Fibroblast of pulmonary artery (primary cell): ENCODE measurements around the gene ZCCHC8.
"Not testable (repeated sequence)": the region's sequence is repeated elsewhere in the genome, so short reads cannot be mapped to it uniquely, and the experiment has no call there.

Experiments used
- DNase-seq: peaks from one replicate; pipeline ENCODE4 v3.0.0-alpha.2; 2010; ENCODE audit warnings: low read depth
- H3K4me3 ChIP-seq: replicated peaks from 2 replicates; pipeline ENCODE4 v1.5.1; 2011; ENCODE audit warnings: low read depth, mild to moderate bottlenecking, control low read depth, low read length, moderate library complexity
- CTCF ChIP-seq: IDR thresholded peaks from 2 replicates; pipeline ENCODE4 v1.5.1; 2011; ENCODE audit warnings: mild to moderate bottlenecking, control low read depth, low read length, inconsistent platforms; ENCODE audit errors: missing control alignments

ZCCHC8 gene

DNA sequence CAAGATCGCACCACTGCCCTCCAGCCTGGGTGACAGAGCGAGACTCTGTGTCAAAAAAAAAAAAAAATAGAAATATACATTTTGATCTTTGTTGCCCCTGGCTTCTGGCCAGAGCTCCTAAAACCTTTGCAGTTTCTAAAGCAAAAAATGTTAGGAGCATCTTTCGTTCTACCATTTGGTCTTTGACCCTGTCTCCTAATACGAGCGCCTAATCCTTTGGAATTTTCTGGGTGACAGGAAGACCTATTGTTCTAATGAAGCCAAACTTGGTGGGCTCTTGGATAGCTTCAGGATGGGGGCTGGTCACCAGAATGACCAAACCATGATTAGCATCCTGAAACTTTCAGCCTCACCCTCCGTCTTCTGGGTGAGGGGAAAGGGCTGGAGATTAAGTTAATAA is 46.0 kb downstream of the ZCCHC8 start:
- no peak for TF ChIP-seq CTCF
- no peak overlapping the region for H3K4me3 ChIP-seq
- no peak for DNase-seq

DNA sequence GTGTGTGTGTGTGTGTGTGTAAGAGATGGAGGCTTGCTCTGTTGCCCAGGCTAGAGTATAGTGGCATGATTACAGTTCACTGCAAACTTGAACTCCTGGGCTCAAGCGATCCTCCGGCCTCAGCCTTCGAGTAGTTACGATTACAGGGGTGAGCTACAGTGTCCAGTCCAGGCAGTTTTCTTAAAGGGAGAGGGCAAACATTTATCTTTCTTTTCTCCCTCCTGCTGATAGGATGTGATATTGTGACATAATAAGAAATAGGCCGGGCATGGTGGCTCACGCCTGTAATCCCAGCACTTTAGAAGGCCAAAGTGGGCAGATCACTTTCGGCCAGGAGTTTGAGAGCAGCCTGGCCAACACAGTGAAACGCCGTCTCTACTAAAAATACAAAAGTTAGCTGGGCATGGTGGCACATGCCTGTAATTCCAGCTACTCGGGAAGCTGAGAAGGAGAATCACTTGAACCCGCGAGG is 46.4 kb downstream of the ZCCHC8 start:
- DNase-seq: no peak
- H3K4me3 ChIP-seq: no peak overlapping the region
- no peak for TF ChIP-seq CTCF

DNA sequence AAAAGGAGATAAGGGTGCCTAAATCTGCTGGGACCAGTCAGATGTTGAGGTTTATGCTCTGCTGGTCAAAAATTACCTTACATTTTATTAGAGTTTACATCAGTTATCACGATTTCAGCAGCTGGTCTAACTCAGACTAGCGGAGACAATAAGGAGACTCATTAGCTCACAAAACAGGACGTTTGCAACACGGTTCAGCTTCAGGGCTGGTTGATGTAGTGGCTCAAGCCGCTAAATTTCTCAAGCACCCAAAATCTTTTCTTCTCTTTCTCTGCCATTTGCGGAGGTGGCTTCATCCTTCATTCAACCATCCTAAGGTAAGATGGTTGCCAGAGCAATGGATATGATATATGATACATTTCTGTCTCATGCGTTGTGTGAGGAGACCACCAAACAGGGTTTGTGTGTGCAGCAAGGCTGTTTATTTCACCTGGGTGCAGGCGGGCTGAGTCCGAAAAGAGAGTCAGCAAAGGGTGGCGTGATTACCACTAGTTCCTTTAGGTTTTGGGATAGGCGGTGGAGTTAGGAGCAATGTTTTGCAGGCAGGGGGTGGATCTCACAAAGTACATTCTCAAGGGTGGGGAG is 47.9 kb downstream of the ZCCHC8 start:
- no peak for DNase-seq
- no peak overlapping the region for H3K4me3 ChIP-seq
- TF ChIP-seq CTCF: no peak

DNA sequence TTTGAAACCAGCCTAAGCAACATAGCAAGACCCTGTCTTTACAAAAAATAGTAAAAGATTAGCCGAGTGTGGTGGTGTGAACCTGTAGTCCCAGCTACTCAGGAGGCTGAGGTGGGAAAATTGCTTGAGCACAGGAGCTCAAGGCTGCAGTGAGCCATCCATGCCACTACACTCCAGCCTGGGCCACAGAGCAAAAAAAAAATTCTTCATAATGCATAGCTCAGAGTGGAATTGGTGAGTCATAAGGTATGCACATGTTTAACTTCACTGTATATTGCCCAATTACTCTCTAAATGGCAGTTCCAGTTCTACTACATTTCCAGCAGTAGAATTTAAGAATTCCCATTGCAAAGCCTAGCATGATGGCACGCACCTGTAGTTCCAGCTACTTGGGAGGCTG is 51.4 kb downstream of the ZCCHC8 start:
- DNase-seq: peak; percentile 95

GRCh38 chr12:122447825-122448224 is 52.9 kb downstream of the ZCCHC8 start:
- H3K4me3 ChIP-seq, DNase-seq: not testable (repeated sequence)

More for the DNA sequence above, 51.4 kb downstream of the ZCCHC8 start:
- no peak overlapping the region for H3K4me3 ChIP-seq
- peak; percentile 14 for TF ChIP-seq CTCF

DNA sequence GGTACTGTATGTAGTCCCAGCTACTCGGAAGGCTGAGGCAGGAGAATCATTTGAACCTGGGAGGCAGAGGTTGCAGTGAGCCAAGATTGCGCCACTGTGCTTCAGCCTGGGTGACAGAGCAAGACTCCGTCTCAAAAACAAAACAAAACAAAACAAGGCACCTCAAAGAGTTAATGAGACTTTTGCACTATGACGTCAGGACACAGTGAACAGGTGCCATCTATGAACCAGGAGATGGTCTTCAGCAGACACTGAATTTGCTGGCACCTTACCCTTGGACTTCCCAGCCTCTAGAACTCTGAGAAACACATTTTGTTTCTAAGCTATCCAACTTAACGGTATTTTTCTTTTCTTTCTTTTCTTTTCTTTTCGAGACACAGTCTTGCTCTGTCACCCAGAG is 54.3 kb downstream of the ZCCHC8 start:
- not testable (repeated sequence) for DNase-seq, H3K4me3 ChIP-seq

GRCh38 chr12:122444071-122444470 is 56.7 kb downstream of the ZCCHC8 start:
- DNase-seq, H3K4me3 ChIP-seq: not testable (repeated sequence)

DNA sequence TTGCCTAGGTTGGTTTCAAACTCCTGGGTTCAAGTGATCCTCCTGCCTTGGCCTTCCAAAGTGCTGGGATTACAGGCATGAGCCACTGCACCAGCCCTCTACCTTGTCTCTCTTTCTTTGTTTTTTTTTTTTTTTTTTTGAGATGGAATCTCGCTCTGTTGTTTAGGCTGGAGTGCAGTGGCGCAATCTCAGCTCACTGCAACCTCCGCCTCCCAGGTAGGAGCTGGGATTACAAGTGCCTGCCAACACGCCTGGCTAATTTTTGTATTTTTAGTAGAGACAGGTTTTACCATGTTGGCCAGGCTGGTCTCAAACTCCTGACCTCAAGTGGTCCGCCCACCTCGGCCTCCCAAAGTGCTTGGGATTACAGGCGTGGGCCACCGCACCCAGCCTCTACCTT is 61.9 kb downstream of the ZCCHC8 start:
- DNase-seq, H3K4me3 ChIP-seq: not testable (repeated sequence)

- no peak for TF ChIP-seq CTCF
- peak; percentile 83 for DNase-seq
- no peak overlapping the region for H3K4me3 ChIP-seq
Measured at GRCh38 chr12:122437656-122438121, 63.0 kb downstream of the ZCCHC8 start.
